ENCODE measurements around the gene BAK1.
"Not testable (repeated sequence)": the region's sequence is repeated elsewhere in the genome, so short reads cannot be mapped to it uniquely, and the experiment has no call there.

- TF ChIP-seq CTCF (IDR thresholded peaks at IDR 0.05); SIN3A (IDR thresholded peaks at IDR 0.05; ENCODE audit: borderline replicate concordance, insufficient read depth, low read depth, low read length): not testable (repeated sequence)
These were observed 34.8 kb downstream of the BAK1 start for GRCh38 chr6:33545292-33545691.
